Heart left ventricle (tissue), 16 donors: ENCODE results near the gene XAB2. TPM values are rescaled to one million over a fixed set of nuclear protein-coding genes. Genes with fewer than 3 reads are reported as not detected.

Source experiments
- ATAC-seq, 4 donors: fragments of 200-7000 bp; cut with Tn5 transposase; one replicate each; pipeline ENCODE4 v1.9.1; 2020 to 2022; ENCODE audit warnings: moderate library complexity in 4 of 4, mild to moderate bottlenecking in 3 of 4, moderate number of reproducible peaks in 1 of 4
- DNase-seq, 5 donors: peaks; one replicate each; pipeline ENCODE4 v3.0.0-alpha.2; 2020
- H3K27ac ChIP-seq, 12 donors: fragments of 200-600 bp; sonication (generic) in 4 of 12; one replicate each; pipeline versions ENCODE4 v1.5.0 to v1.8.0; 2016 to 2022; ENCODE audit warnings: mild to moderate bottlenecking in 2 of 12
- H3K27me3 ChIP-seq, 9 donors: fragments of 200-600 bp; sonication (generic) in 2 of 9; one replicate each; pipeline versions ENCODE4 v1.5.1 to v1.8.0; 2016 to 2022; ENCODE audit warnings: mild to moderate bottlenecking in 3 of 9
- H3K36me3 ChIP-seq, 9 donors: fragments of 200-600 bp; sonication (generic) in 2 of 9; one replicate each; pipeline versions ENCODE4 v1.5.0 to v1.8.0; 2018 to 2022; ENCODE audit warnings: mild to moderate bottlenecking in 2 of 9
- H3K4me1 ChIP-seq, 12 donors: fragments of 200-600 bp; sonication (generic) in 4 of 12; one replicate each; pipeline versions ENCODE4 v1.5.0 to v1.8.0; 2016 to 2022; ENCODE audit warnings: mild to moderate bottlenecking in 3 of 12
- H3K4me3 ChIP-seq, 12 donors: fragments of 200-600 bp; sonication (generic) in 4 of 12; one replicate each; pipeline versions ENCODE4 v1.5.0 to v1.8.0; 2017 to 2022; ENCODE audit warnings: mild to moderate bottlenecking in 9 of 12, moderate library complexity in 4 of 12
- H3K9me3 ChIP-seq, 12 donors: fragments of 200-600 bp; sonication (generic) in 4 of 12; one replicate each; pipeline versions ENCODE4 v1.5.0 to v1.8.0; 2016 to 2022; ENCODE audit warnings: mild to moderate bottlenecking in 1 of 12
- POLR2A ChIP-seq, 2 donors: fragments of 450-650 bp; IDR thresholded peaks; one replicate each; pipeline ENCODE4 v1.6.1; 2017; ENCODE audit warnings: antibody characterized with exemption in 2 of 2, mild to moderate bottlenecking in 2 of 2, moderate library complexity in 2 of 2
- WGBS, 4 donors: extraction: QIAGEN DNeasy Blood & Tissue Kit in 2 of 4; methylation state at CpG; one replicate each; pipeline versions ENCODE4 v1.1.5 to v1.1.7; 2013 to 2018; 5-methylcytosine and 5-hydroxymethylcytosine counted together
- intact Hi-C, 10 donors: fragments of 100-400 bp; cut with DNase I; formaldehyde crosslinking; loops; one replicate each; pipeline versions ENCODE4 v1.11.1 to v1.14.2; 2022
- polyA plus RNA-seq, 2 donors: library from polyadenylated mRNA; stranded (reverse); fragments of 200-250 nt; gene quantifications; one replicate each; pipeline ENCODE4 v1.2.3, GENCODE V29; 2013
- total RNA-seq, 9 donors: library from RNA; depleted of rRNA in 2 of 9; stranded (reverse); fragments of >200 nt in 2 of 9; fragmentation: NEBNext Ultra II Directional in 3 of 9; extraction: Animal tissue kit (Norgen Biotek cat#: 25700) in 3 of 9; gene quantifications; one replicate each; pipeline versions ENCODE4 v1.1.0 to v1.2.4, GENCODE V29; 2016 to 2023
- TF ChIP-seq, protein P1 (sequence below), 12 donors: fragments of 200-600 bp; sonication (generic) in 4 of 12; IDR thresholded peaks; one replicate each; pipeline versions ENCODE4 v1.5.0 to v1.8.0; 2018 to 2022; ENCODE audit warnings: antibody characterized with exemption in 12 of 12, mild to moderate bottlenecking in 5 of 12
- donor health status: ischemic (EF 13 %, LVEDD 7.1; RV severe dilation, severe dysfunction).
- donor health status: healthy with polysubstance abuse.
- donor health status: DM: no; HTN: yes; CAD: no.
- donor health status: DM: no; HTN: no; CAD: no.
- donor health status: ischemic (EF 25% LVEDD 6.9; RV normal size, moderate dysfunction).
- donor health status: ischemic (EF 25% LVEDD 5.7; RV mildly dilated, moderate dysfunction).
- donor health status: healthy.
- donor health status: DM: yes; HTN: yes; CAD: no.
- donor health status: ischemic (EF 35%, LVEDD 5.7; RV mildly dilated, moderate dysfunction).
- donor health status: nonischemic (EF 11% LVEDD 7.7; RV severe dilation, severe dysfunction).
- donor health status: DM: yes; HTN: yes; CAD: no.
- donor health status: PGD.
- donor health status: ischemic (EF 29% LVEDD 5.4; RV normal size, mild dysfunction).
- donor health status: nonischemic (EF 23%, LVEDD 6.1; RV moderate dilation, normal function).

The XAB2 gene
- total and polyA plus RNA-seq, 11 donors, result 16.3 to 36.2 (median 23.6) TPM

DNA sequence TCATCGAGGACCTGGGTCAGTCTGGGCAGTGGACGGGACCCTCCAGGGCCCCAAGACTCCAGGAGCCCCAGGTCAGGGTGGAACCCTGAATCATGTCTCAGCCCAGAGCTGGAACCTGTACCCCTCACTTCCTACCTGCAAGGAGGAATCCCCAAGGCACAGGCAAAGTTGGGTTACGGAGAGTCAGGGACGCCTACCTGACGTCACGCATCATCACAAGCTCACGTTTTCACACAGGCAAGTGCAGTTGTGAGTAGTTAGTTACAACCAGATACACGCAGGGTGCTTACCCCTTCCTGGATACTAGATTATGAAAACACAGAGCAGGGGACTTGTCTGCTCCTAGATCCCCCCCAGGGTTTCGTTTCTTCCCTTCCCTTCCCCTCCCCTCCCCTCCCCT, 41.4 kb upstream of the XAB2 start:
- peaks cover 0 to 7% (median 0%) of the 10 kb centered on the region in 12 donors for H3K9me3 ChIP-seq
- H3K36me3 ChIP-seq, result no peaks in the 10 kb centered on the region
- ATAC-seq, result no peak
- no peak overlapping the region for H3K4me3 ChIP-seq
- peaks cover 0 to 7% (median 0%) of the 10 kb centered on the region in 12 donors for H3K4me1 ChIP-seq
- 29 to 32% (median 30%) methylated on average over 8 to 9 of the region's 9 CpGs for WGBS, 4 donors
- H3K27me3 ChIP-seq, result peaks cover 0 to 32% (median 15%) of the 10 kb centered on the region in 9 donors
- no peak for TF ChIP-seq POLR2A (IDR thresholded peaks at IDR 0.05)
- TF ChIP-seq, protein P1, sequence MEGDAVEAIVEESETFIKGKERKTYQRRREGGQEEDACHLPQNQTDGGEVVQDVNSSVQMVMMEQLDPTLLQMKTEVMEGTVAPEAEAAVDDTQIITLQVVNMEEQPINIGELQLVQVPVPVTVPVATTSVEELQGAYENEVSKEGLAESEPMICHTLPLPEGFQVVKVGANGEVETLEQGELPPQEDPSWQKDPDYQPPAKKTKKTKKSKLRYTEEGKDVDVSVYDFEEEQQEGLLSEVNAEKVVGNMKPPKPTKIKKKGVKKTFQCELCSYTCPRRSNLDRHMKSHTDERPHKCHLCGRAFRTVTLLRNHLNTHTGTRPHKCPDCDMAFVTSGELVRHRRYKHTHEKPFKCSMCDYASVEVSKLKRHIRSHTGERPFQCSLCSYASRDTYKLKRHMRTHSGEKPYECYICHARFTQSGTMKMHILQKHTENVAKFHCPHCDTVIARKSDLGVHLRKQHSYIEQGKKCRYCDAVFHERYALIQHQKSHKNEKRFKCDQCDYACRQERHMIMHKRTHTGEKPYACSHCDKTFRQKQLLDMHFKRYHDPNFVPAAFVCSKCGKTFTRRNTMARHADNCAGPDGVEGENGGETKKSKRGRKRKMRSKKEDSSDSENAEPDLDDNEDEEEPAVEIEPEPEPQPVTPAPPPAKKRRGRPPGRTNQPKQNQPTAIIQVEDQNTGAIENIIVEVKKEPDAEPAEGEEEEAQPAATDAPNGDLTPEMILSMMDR (IDR thresholded peaks at IDR 0.05), result no peak
- no peak for DNase-seq
- H3K27ac ChIP-seq, result no peak overlapping the region
- intact Hi-C loops, result loop anchor here in 2 of 10 donors (10.0 kb wide), 1 partner anchor 316 kb away; no protein-coding TSS in a partner anchor

DNA sequence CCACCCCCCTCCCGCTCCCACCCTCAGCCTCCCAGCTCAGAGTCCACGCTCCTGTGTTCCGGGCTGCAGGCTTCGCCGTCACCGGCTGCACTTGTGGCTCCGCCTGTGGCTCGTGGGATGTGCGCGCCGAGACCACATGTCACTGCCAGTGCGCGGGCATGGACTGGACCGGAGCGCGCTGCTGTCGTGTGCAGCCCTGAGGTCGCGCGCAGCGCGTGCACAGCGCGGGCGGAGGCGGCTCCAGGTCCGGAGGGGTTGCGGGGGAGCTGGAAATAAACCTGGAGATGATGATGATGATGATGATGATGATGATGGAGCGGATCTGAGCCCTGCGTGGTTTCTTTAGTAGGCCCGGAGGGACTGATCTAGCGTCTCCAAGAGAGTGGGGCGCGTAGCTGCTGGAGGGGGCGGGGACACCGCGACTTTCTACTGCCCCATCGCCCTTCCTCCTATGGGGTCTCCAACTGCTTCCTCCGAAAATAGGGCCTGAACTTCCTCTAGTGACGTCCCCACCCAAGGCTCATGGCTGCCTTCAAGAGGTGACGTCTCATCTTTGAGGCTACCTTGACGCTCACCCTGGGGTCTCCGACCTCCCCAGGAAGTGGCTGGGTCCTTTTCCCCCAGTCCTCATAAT, 40.9 kb upstream of the XAB2 start:
- H3K9me3 ChIP-seq, result peaks cover 0 to 7% (median 0%) of the 10 kb centered on the region in 12 donors
- TF ChIP-seq, protein P1 (IDR thresholded peaks at IDR 0.05), result no peak
- no peak for TF ChIP-seq POLR2A (IDR thresholded peaks at IDR 0.05)
- H3K4me1 ChIP-seq, result peaks cover 0 to 7% (median 0%) of the 10 kb centered on the region in 12 donors
- intact Hi-C loops, result loop anchor here in 2 of 10 donors (10.0 kb wide), 1 partner anchor 315 kb away; no protein-coding TSS in a partner anchor
- no peak overlapping the region for H3K27ac ChIP-seq
- peak overlapping the region in 2 of 12 donors; percentile 10 to 38 for H3K4me3 ChIP-seq
- no peaks in the 10 kb centered on the region for H3K36me3 ChIP-seq
- ATAC-seq, result peak in 1 of 4 donors; percentile 39
- no peak for DNase-seq
- 2 to 7% (median 2%) methylated on average over 19 to 43 of the region's 43 CpGs for WGBS, 4 donors
- peaks cover 0 to 36% (median 15%) of the 10 kb centered on the region in 9 donors for H3K27me3 ChIP-seq

DNA sequence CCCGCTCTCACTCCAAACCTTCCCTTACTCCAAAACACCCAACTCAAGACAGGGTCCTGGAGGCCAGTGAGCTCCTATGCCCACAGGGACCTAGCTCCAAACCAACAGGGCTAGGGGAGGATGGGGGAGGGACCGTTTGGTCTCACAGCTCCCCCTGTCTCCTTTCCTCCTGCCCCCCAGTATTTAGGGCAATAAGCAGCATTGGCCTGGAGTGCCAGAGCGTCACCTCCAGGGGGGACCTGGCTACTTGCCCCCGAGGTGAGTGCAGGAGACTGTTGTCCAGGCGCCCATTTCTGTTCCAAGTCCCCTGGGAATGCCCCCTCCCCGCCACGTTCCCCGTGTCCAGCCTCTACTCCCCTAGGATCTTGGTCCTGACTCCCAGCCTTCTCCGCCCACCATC, 40.3 kb upstream of the XAB2 start:
- Histone ChIP-seq H3K9me3 (peaks cover 0 to 7% (median 0%) of the 10 kb centered on the region in 12 donors), H3K4me3 (peak overlapping the region in 1 of 12 donors; percentile 17), H3K27me3 (peaks cover 0 to 37% (median 15%) of the 10 kb centered on the region in 9 donors), H3K4me1 (peaks cover 0 to 7% (median 0%) of the 10 kb centered on the region in 12 donors), H3K27ac (no peak overlapping the region), H3K36me3 (no peaks in the 10 kb centered on the region)
- DNase-seq (no peak), ATAC-seq (no peak)
- 25 to 45% (median 28%) methylated on average over 4 to 9 of the region's 9 CpGs for WGBS, 4 donors
- intact Hi-C loops, result loop anchor here in 3 of 10 donors (10.0 kb wide), 2 partner anchors 105 to 315 kb away; no protein-coding TSS in a partner anchor
- TF ChIP-seq POLR2A (IDR thresholded peaks at IDR 0.05), result no peak
- TF ChIP-seq, protein P1 (IDR thresholded peaks at IDR 0.05), result no peak

DNA sequence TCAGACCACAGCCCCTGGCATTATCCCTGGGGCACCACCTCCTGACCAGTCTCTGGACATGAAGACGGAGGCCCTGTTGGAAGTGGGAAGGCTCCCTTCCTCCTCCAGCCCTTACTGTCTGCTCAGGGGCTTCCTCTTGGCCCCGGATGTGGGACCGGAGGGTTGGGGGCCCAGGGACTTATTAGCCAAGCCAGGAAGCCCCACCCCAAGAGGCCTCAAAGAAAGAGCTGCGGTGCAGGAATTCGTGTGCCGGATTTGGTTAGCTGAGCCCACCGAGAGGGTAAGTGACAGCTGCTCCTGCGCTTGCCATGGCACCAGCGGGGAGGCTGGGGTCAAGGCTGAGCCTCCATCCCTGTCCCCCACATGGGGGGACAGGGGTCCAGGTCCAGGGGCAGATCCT, 39.5 kb upstream of the XAB2 start, which contains the start of gene RETN:
Gene RETN (plus strand): TSS at position 208 of the 400 bp plus-strand sequence. CDS start 278 bp downstream, outside the sequence.
- intact Hi-C loops, result loop anchor here in 1 of 10 donors (10.0 kb wide), 1 partner anchor 104 kb away; no protein-coding TSS in a partner anchor
- DNase-seq (no peak), ATAC-seq (no peak)
- H3K4me1 ChIP-seq, result peaks cover 0 to 3% (median 0%) of the 10 kb centered on the region in 12 donors
- 58 to 75% (median 72%) methylated on average over 6 to 9 of the region's 9 CpGs for WGBS, 4 donors
- H3K4me3 ChIP-seq, result peak within 1 kb of the TSS in 1 of 12 donors; percentile 17
- H3K27ac ChIP-seq, result no peak within 1 kb of the TSS
- no peak for TF ChIP-seq POLR2A (IDR thresholded peaks at IDR 0.05)
- TF ChIP-seq, protein P1 (IDR thresholded peaks at IDR 0.05), result no peak
- H3K9me3 ChIP-seq, result peaks cover 0 to 4% (median 0%) of the 10 kb centered on the region in 12 donors
- H3K36me3 ChIP-seq, result no peaks in the 10 kb centered on the region
- H3K27me3 ChIP-seq, result peaks cover 0 to 37% (median 15%) of the 10 kb centered on the region in 9 donors
